ENCODE measurements around the gene OSBPL8.
"Not testable (repeated sequence)": the region's sequence is repeated elsewhere in the genome, so short reads cannot be mapped to it uniquely, and the experiment has no call there.

The OSBPL8 gene

GRCh38 chr12:76374386-76375020 is 185.1 kb downstream of the OSBPL8 start:
- H3K4me3 ChIP-seq (replicated peaks; ENCODE audit: low read depth, low read length): no peak overlapping the region
- TF ChIP-seq CTCF (IDR thresholded peaks at IDR 0.05; ENCODE audit: low read depth, low read length, missing control alignments): no peak
- no peak for DNase-seq (ENCODE audit: extremely low read depth, low read depth)

GRCh38 chr12:76368230-76368629 is 191.3 kb downstream of the OSBPL8 start:
- no peak overlapping the region for H3K4me3 ChIP-seq (replicated peaks; ENCODE audit: low read depth, low read length)
- no peak for DNase-seq (ENCODE audit: extremely low read depth, low read depth)
- no peak for TF ChIP-seq CTCF (IDR thresholded peaks at IDR 0.05; ENCODE audit: low read depth, low read length, missing control alignments)

- no peak for DNase-seq (ENCODE audit: extremely low read depth, low read depth)
- H3K4me3 ChIP-seq (replicated peaks; ENCODE audit: low read depth, low read length): no peak overlapping the region
- TF ChIP-seq CTCF (IDR thresholded peaks at IDR 0.05; ENCODE audit: low read depth, low read length, missing control alignments): no peak
Observed at GRCh38 chr12:76366163-76366562, 193.4 kb downstream of the OSBPL8 start.

- not testable (repeated sequence) for DNase-seq (ENCODE audit: extremely low read depth, low read depth); H3K4me3 ChIP-seq (replicated peaks; ENCODE audit: low read depth, low read length)
Observed at GRCh38 chr12:76364131-76364530, 195.4 kb downstream of the OSBPL8 start.

- no peak for DNase-seq (ENCODE audit: extremely low read depth, low read depth)
- TF ChIP-seq CTCF (IDR thresholded peaks at IDR 0.05; ENCODE audit: low read depth, low read length, missing control alignments): no peak
- H3K4me3 ChIP-seq (replicated peaks; ENCODE audit: low read depth, low read length): no peak overlapping the region
Observed at GRCh38 chr12:76360316-76360715, 199.3 kb downstream of the OSBPL8 start.

- TF ChIP-seq CTCF (IDR thresholded peaks at IDR 0.05; ENCODE audit: low read depth, low read length, missing control alignments): no peak
- no peak for DNase-seq (ENCODE audit: extremely low read depth, low read depth)
- H3K4me3 ChIP-seq (replicated peaks; ENCODE audit: low read depth, low read length): no peak overlapping the region
Observed at GRCh38 chr12:76356071-76356470, 203.5 kb downstream of the OSBPL8 start.

GRCh38 chr12:76348079-76348901 is 211.3 kb downstream of the OSBPL8 start, which contains the start of gene BBS10:
TSS of gene BBS10 (minus strand) at chr12:76348415. CDS start at chr12:76348358, 57 bp downstream.
- peak; percentile 50 for TF ChIP-seq CTCF (IDR thresholded peaks at IDR 0.05; ENCODE audit: low read depth, low read length, missing control alignments)

More at GRCh38 chr12:76348079-76348901, 211.3 kb downstream of the OSBPL8 start, which contains the start of gene BBS10:
- DNase-seq (ENCODE audit: extremely low read depth, low read depth): peak; percentile 73
- peak within 1 kb of the TSS; percentile 77 for H3K4me3 ChIP-seq (replicated peaks; ENCODE audit: low read depth, low read length)
